ENCODE measurements around the gene APOL1. TPM values are rescaled to one million over a fixed set of nuclear protein-coding genes. Genes with fewer than 3 reads are reported as not detected.
"Not testable (repeated sequence)": the region's sequence is repeated elsewhere in the genome, so short reads cannot be mapped to it uniquely, and the experiment has no call there.

APOL1 gene
- total RNA-seq, 1 donor from 2014 or later: 7.9 TPM

GRCh38 chr22:36244522-36245391 lies 8.2 kb upstream of the APOL1 start:
- peak; percentile 85 for DNase-seq

- DNase-seq: no peak
Observed at GRCh38 chr22:36245805-36246356, 7.1 kb upstream of the APOL1 start.

GRCh38 chr22:36246718-36247117 lies 6.2 kb upstream of the APOL1 start:
- no peak for DNase-seq

- no peak for DNase-seq
Observed at GRCh38 chr22:36247955-36248354, 5.0 kb upstream of the APOL1 start.

- no peak for DNase-seq
Observed at GRCh38 chr22:36249160-36249559, 3.8 kb upstream of the APOL1 start.

- DNase-seq: not testable (repeated sequence)
Observed at GRCh38 chr22:36250292-36250960, 2.5 kb upstream of the APOL1 start.

GRCh38 chr22:36251979-36252608 lies 839 bp upstream of the APOL1 start:
- not testable (repeated sequence) for DNase-seq

- DNase-seq: peak; percentile 36
Observed at GRCh38 chr22:36253523-36254490, 874 bp downstream of the APOL1 start.

- not testable (repeated sequence) for DNase-seq
Observed at GRCh38 chr22:36255572-36255971, 2.6 kb downstream of the APOL1 start.

GRCh38 chr22:36256478-36256877 lies 3.5 kb downstream of the APOL1 start:
- no peak for DNase-seq

GRCh38 chr22:36257308-36257707 lies 4.4 kb downstream of the APOL1 start:
- no peak for DNase-seq

GRCh38 chr22:36257948-36258670 lies 5.2 kb downstream of the APOL1 start:
- no peak for DNase-seq

- peak; percentile 53 for DNase-seq
Observed at GRCh38 chr22:36258701-36259614, 6.0 kb downstream of the APOL1 start.

GRCh38 chr22:36259615-36260300 lies 6.8 kb downstream of the APOL1 start:
- DNase-seq: no peak

GRCh38 chr22:36261675-36262074 lies 8.7 kb downstream of the APOL1 start:
- not testable (repeated sequence) for DNase-seq

GRCh38 chr22:36262307-36262706 lies 9.4 kb downstream of the APOL1 start:
- DNase-seq: not testable (repeated sequence)

- DNase-seq: not testable (repeated sequence)
Observed at GRCh38 chr22:36263216-36263673, 10.3 kb downstream of the APOL1 start.

- not testable (repeated sequence) for DNase-seq
Observed at GRCh38 chr22:36263886-36264664, 11.1 kb downstream of the APOL1 start.

Data from tongue (tissue), 2 donors.